ENCODE data around the gene ADARB1. TPM values are rescaled to one million over a fixed set of nuclear protein-coding genes. Genes with fewer than 3 reads are reported as not detected.

ADARB1 gene
- total RNA-seq, 1 donor = 11.8 TPM

- no peak for DNase-seq (ENCODE audit: low read depth in 2 of 3, low spot score in 2 of 3)
Observed at GRCh38 chr21:45220714-45221490, 146.5 kb downstream of the ADARB1 start.

GRCh38 chr21:45222001-45222400 lies 147.6 kb downstream of the ADARB1 start:
- no peak for DNase-seq (ENCODE audit: low read depth in 2 of 3, low spot score in 2 of 3)

GRCh38 chr21:45223236-45224185 lies 149.1 kb downstream of the ADARB1 start:
- no peak for DNase-seq (ENCODE audit: low read depth in 2 of 3, low spot score in 2 of 3)

GRCh38 chr21:45224189-45224938 lies 150.0 kb downstream of the ADARB1 start:
- DNase-seq (ENCODE audit: low read depth in 2 of 3, low spot score in 2 of 3) = peak in 1 of 3 donors; percentile 18

- DNase-seq (ENCODE audit: low read depth in 2 of 3, low spot score in 2 of 3) = no peak
Observed at GRCh38 chr21:45225041-45225740, 150.8 kb downstream of the ADARB1 start.

- no peak for DNase-seq (ENCODE audit: low read depth in 2 of 3, low spot score in 2 of 3)
Observed at GRCh38 chr21:45225741-45226327, 151.5 kb downstream of the ADARB1 start.

GRCh38 chr21:45226540-45227326 lies 152.4 kb downstream of the ADARB1 start:
- DNase-seq (ENCODE audit: low read depth in 2 of 3, low spot score in 2 of 3) = no peak

- DNase-seq (ENCODE audit: low read depth in 2 of 3, low spot score in 2 of 3) = no peak
Observed at GRCh38 chr21:45227735-45228134, 153.4 kb downstream of the ADARB1 start.

GRCh38 chr21:45228171-45228641 lies 153.8 kb downstream of the ADARB1 start:
- no peak for DNase-seq (ENCODE audit: low read depth in 2 of 3, low spot score in 2 of 3)

GRCh38 chr21:45228656-45229240 lies 154.4 kb downstream of the ADARB1 start:
- no peak for DNase-seq (ENCODE audit: low read depth in 2 of 3, low spot score in 2 of 3)

GRCh38 chr21:45231705-45232104 lies 157.3 kb downstream of the ADARB1 start:
- DNase-seq (ENCODE audit: low read depth in 2 of 3, low spot score in 2 of 3) = no peak

GRCh38 chr21:45234127-45234526 lies 159.7 kb downstream of the ADARB1 start:
- no peak for DNase-seq (ENCODE audit: low read depth in 2 of 3, low spot score in 2 of 3)

- no peak for DNase-seq (ENCODE audit: low read depth in 2 of 3, low spot score in 2 of 3)
Observed at GRCh38 chr21:45234965-45235364, 160.6 kb downstream of the ADARB1 start.

- DNase-seq (ENCODE audit: low read depth in 2 of 3, low spot score in 2 of 3) = no peak
Observed at GRCh38 chr21:45235488-45235887, 161.1 kb downstream of the ADARB1 start.

- peak in 2 of 3 donors; percentile 30 to 64 for DNase-seq (ENCODE audit: low read depth in 2 of 3, low spot score in 2 of 3)
Observed at GRCh38 chr21:45236481-45236880, 162.1 kb downstream of the ADARB1 start.

- DNase-seq (ENCODE audit: low read depth in 2 of 3, low spot score in 2 of 3) = no peak
Observed at GRCh38 chr21:45237401-45237800, 163.0 kb downstream of the ADARB1 start.

GRCh38 chr21:45241357-45241756 lies 167.0 kb downstream of the ADARB1 start:
- DNase-seq (ENCODE audit: low read depth in 2 of 3, low spot score in 2 of 3) = no peak

- DNase-seq (ENCODE audit: low read depth in 2 of 3, low spot score in 2 of 3) = no peak
Observed at GRCh38 chr21:45243603-45244002, 169.2 kb downstream of the ADARB1 start.

All from hematopoietic multipotent progenitor cell (in vitro differentiated cells).